Keratinocyte (primary cell): Measurements from ENCODE around the gene UBE2R2. TPM values are rescaled to one million over a fixed set of nuclear protein-coding genes. Genes with fewer than 3 reads are reported as not detected.

Experiments used
- DNase-seq: peaks from one replicate; pipeline ENCODE4 v3.0.0-alpha.2; 2011; ENCODE audit warnings: low read depth, missing footprints, low spot score
- FAIRE-seq: peaks from 2 replicates; lab custom pipeline; 2011; peaks lifted over from hg19 to GRCh38; lab: Jason Lieb, UNC
- H2AFZ ChIP-seq: 2 replicates; pipeline ENCODE4 v1.6.0; 2012; ENCODE audit warnings: low read length, control low read depth, inconsistent platforms; ENCODE audit not compliant: control insufficient read depth
- H3K27ac ChIP-seq: 2 replicates; pipeline ENCODE4 v1.5.1; 2011; ENCODE audit warnings: low read length; ENCODE audit not compliant: control insufficient read depth, insufficient read depth
- H3K27me3 ChIP-seq: 3 replicates; pipeline ENCODE4 v1.6.0; 2011; ENCODE audit warnings: low read length; ENCODE audit not compliant: control insufficient read depth, insufficient read depth; ENCODE audit errors: extremely low read depth
- H3K36me3 ChIP-seq, 2 experiments: 2 replicates in 1 of 2; 3 replicates in 1 of 2; pipeline ENCODE4 v1.5.1; 2011; ENCODE audit warnings: low read length in 2 of 2, mild to moderate bottlenecking in 1 of 2; ENCODE audit not compliant: control insufficient read depth in 2 of 2, insufficient read depth in 2 of 2; ENCODE audit errors: extremely low read depth in 1 of 2
- H3K4me1 ChIP-seq: 3 replicates; pipeline ENCODE4 v1.5.1; 2011; ENCODE audit warnings: low read length; ENCODE audit not compliant: control insufficient read depth, insufficient read depth; ENCODE audit errors: extremely low read depth
- H3K4me2 ChIP-seq: 3 replicates; pipeline ENCODE4 v1.6.0; 2011; ENCODE audit warnings: low read depth, low read length; ENCODE audit not compliant: control insufficient read depth, insufficient read depth; ENCODE audit errors: extremely low read depth
- H3K4me3 ChIP-seq, 3 experiments: fragments of 200-600 bp in 1 of 3; sonication (generic) in 1 of 3; 2 replicates in 2 of 3; 3 replicates in 1 of 3; pipeline ENCODE4 v1.5.1; 2011 to 2016; ENCODE audit warnings: low read length in 3 of 3, mild to moderate bottlenecking in 3 of 3, control low read depth in 2 of 3, inconsistent platforms in 1 of 3, low read depth in 1 of 3, mixed read lengths in 1 of 3, mixed run types in 1 of 3, moderate library complexity in 1 of 3; ENCODE audit not compliant: control insufficient read depth in 2 of 3, insufficient read depth in 2 of 3; ENCODE audit errors: extremely low read depth in 1 of 3
- H3K79me2 ChIP-seq: 2 replicates; pipeline ENCODE4 v1.6.0; 2012; ENCODE audit warnings: low read length; ENCODE audit not compliant: control insufficient read depth, insufficient read depth
- H3K9ac ChIP-seq: 3 replicates; pipeline ENCODE4 v1.6.0; 2011; ENCODE audit warnings: low read length; ENCODE audit not compliant: control insufficient read depth, insufficient read depth; ENCODE audit errors: extremely low read depth
- H3K9me1 ChIP-seq: 3 replicates; pipeline ENCODE4 v1.6.0; 2011; ENCODE audit warnings: low read length; ENCODE audit not compliant: control insufficient read depth, insufficient read depth; ENCODE audit errors: extremely low read depth
- H3K9me3 ChIP-seq: 2 replicates; pipeline ENCODE4 v1.5.1; 2012; ENCODE audit warnings: low read depth, low read length; ENCODE audit not compliant: control insufficient read depth
- H4K20me1 ChIP-seq: 3 replicates; pipeline ENCODE4 v1.6.0; 2011; ENCODE audit warnings: low read length; ENCODE audit not compliant: control insufficient read depth, insufficient read depth; ENCODE audit errors: extremely low read depth
- EZH2 ChIP-seq: IDR thresholded peaks from one replicate; pipeline ENCODE4 v1.6.1; 2012; ENCODE audit warnings: inconsistent platforms, mild to moderate bottlenecking, low read length, moderate library complexity
- dilution Hi-C: fragments of 300-500 bp; cut with MboI; formaldehyde crosslinking; loops from one replicate; pipeline ENCODE4 v1.7.0; 2020; ENCODE audit warnings: low sequenced_read_pairs; ENCODE audit not compliant: extremely low pct_ligation_motif_present
- polyA plus RNA-seq, 5 experiments: library from polyadenylated mRNA; depleted of rRNA in 3 of 5; stranded (reverse) in 3 of 5; stranded (forward) in 1 of 5; unstranded in 1 of 5; fragments of >200 nt; gene quantifications; 1 replicate in 1 of 5; 2 replicates in 3 of 5; 3 replicates in 1 of 5; pipeline versions ENCODE4 v1.2.1 to v1.2.3, GENCODE V29; 2011 to 2012; ENCODE audit warnings: missing spikeins in 2 of 5, low read depth in 1 of 5, low replicate concordance in 1 of 5
- TF ChIP-seq, protein P1 (sequence below), 3 experiments: IDR thresholded peaks in 1 of 3; conservative IDR thresholded peaks in 1 of 3; optimal IDR thresholded peaks in 1 of 3; 2 replicates in 2 of 3; 3 replicates in 1 of 3; pipeline versions ENCODE3 to v1.5.1; 2011; ENCODE audit warnings: low read length in 3 of 3, mild to moderate bottlenecking in 3 of 3, moderate library complexity in 2 of 3, control low read depth in 1 of 3, inconsistent platforms in 1 of 3; ENCODE audit not compliant: insufficient read depth in 2 of 3; ENCODE audit errors: extremely low read depth in 1 of 3

The UBE2R2 gene
- polyA plus RNA-seq, 1 donor (not counting 4 experiments of a cell fraction or from before 2014, with no cell fraction given) = 20.5 TPM

DNA sequence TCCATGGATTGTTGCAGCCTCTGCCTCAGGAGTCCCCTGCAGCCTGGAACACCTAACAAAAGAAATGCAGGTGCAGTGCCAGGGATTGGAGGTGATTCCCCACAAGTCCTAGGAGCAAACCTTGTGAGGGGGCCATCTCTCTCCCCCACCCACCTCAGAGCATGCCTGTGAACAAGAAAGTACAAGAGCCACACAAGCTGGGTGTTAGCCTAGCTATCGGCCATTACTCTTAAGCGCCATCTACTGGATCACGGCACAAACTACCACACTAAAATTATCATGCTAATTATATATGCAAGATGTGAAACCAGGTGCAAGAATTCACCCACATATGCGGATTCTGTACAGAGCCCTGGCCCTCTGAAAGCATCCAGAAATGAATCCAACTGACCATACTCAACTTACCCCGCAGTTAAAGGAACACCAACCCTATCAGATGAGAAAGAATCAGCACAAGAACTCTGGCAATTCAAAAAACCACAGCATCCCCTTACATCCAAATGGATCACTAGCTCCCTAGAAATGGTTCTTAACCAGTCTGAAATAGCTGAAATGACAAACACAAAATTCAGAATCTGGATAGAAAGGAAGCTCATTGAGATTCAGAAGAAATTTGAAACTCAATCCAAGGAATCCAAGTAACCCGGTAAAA is 38.1 kb upstream of the UBE2R2 start:
- no peak for TF ChIP-seq EZH2
- TF ChIP-seq, protein P1, sequence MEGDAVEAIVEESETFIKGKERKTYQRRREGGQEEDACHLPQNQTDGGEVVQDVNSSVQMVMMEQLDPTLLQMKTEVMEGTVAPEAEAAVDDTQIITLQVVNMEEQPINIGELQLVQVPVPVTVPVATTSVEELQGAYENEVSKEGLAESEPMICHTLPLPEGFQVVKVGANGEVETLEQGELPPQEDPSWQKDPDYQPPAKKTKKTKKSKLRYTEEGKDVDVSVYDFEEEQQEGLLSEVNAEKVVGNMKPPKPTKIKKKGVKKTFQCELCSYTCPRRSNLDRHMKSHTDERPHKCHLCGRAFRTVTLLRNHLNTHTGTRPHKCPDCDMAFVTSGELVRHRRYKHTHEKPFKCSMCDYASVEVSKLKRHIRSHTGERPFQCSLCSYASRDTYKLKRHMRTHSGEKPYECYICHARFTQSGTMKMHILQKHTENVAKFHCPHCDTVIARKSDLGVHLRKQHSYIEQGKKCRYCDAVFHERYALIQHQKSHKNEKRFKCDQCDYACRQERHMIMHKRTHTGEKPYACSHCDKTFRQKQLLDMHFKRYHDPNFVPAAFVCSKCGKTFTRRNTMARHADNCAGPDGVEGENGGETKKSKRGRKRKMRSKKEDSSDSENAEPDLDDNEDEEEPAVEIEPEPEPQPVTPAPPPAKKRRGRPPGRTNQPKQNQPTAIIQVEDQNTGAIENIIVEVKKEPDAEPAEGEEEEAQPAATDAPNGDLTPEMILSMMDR (optimal IDR thresholded peaks at IDR 0.05 in 1 of 3, IDR thresholded peaks at IDR 0.05 in 1 of 3, conservative IDR thresholded peaks at IDR 0.05 in 1 of 3; ENCODE audit: extremely low read depth in 1 of 3, insufficient read depth in 2 of 3, low read length in 3 of 3) = peak; percentile 67 to 80 (median 79)
- peak overlapping the region; percentile 24 for H3K9ac ChIP-seq
- peak overlapping the region; percentile 55 for H3K4me2 ChIP-seq
- peak overlapping the region in 2 of 3 experiments; percentile 23 to 47 for H3K4me3 ChIP-seq
- peaks cover 37% of the 10 kb centered on the region for H3K4me1 ChIP-seq
- no peaks in the 10 kb centered on the region for H3K36me3 ChIP-seq
- no peak for DNase-seq
- H3K9me3 ChIP-seq = no peaks in the 10 kb centered on the region
- peak overlapping the region; percentile 45 for H3K27ac ChIP-seq
- H3K79me2 ChIP-seq = no peaks in the 10 kb centered on the region
- no peaks in the 10 kb centered on the region for H4K20me1 ChIP-seq
- H2AFZ ChIP-seq = peak overlapping the region; percentile 82
- dilution Hi-C loops = no loop called here
- H3K9me1 ChIP-seq = no peaks in the 10 kb centered on the region
- FAIRE-seq = peak; percentile 92
- no peaks in the 10 kb centered on the region for H3K27me3 ChIP-seq

DNA sequence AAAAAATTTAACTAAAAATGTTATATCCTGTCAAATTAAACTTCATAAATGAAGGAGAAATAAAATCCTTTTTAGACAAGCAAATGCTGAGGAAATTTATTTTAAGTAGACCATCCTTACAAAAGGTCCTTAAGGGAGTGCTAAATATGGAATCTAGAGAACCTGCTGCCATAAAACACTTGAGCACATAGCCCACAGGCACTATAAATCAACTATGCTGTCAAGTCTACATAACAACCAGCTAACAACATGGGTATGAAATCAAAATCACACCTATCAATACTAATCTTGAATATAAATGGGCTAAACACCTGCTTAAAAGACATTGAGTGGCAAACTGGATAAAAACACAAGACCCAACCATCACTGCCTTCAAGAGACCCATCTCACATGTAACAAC is 36.7 kb upstream of the UBE2R2 start:
- DNase-seq = no peak

More for the DNA sequence above, 36.7 kb upstream of the UBE2R2 start:
- peak overlapping the region; percentile 47 for H3K27ac ChIP-seq
- no peak overlapping the region for H3K9ac ChIP-seq
- H4K20me1 ChIP-seq = no peaks in the 10 kb centered on the region
- H3K36me3 ChIP-seq = no peaks in the 10 kb centered on the region
- no peak overlapping the region for H2AFZ ChIP-seq
- H3K9me1 ChIP-seq = no peaks in the 10 kb centered on the region
- H3K9me3 ChIP-seq = no peaks in the 10 kb centered on the region
- TF ChIP-seq, protein P1 (optimal IDR thresholded peaks at IDR 0.05 in 1 of 3, IDR thresholded peaks at IDR 0.05 in 1 of 3, conservative IDR thresholded peaks at IDR 0.05 in 1 of 3; ENCODE audit: extremely low read depth in 1 of 3, insufficient read depth in 2 of 3, low read length in 3 of 3) = no peak
- no peak for TF ChIP-seq EZH2
- H3K4me1 ChIP-seq = peaks cover 31% of the 10 kb centered on the region
- no peaks in the 10 kb centered on the region for H3K79me2 ChIP-seq
- H3K4me3 ChIP-seq = no peak overlapping the region
- peak overlapping the region; percentile 55 for H3K4me2 ChIP-seq
- H3K27me3 ChIP-seq = no peaks in the 10 kb centered on the region
- dilution Hi-C loops = no loop called here
- FAIRE-seq = no peak
